ENCODE measurements around the gene MEF2D. TPM values are rescaled to one million over a fixed set of nuclear protein-coding genes. Genes with fewer than 3 reads are reported as not detected.

MEF2D gene
- total RNA-seq, 2 experiments from 2014 or later, result 155 to 162 TPM

DNA sequence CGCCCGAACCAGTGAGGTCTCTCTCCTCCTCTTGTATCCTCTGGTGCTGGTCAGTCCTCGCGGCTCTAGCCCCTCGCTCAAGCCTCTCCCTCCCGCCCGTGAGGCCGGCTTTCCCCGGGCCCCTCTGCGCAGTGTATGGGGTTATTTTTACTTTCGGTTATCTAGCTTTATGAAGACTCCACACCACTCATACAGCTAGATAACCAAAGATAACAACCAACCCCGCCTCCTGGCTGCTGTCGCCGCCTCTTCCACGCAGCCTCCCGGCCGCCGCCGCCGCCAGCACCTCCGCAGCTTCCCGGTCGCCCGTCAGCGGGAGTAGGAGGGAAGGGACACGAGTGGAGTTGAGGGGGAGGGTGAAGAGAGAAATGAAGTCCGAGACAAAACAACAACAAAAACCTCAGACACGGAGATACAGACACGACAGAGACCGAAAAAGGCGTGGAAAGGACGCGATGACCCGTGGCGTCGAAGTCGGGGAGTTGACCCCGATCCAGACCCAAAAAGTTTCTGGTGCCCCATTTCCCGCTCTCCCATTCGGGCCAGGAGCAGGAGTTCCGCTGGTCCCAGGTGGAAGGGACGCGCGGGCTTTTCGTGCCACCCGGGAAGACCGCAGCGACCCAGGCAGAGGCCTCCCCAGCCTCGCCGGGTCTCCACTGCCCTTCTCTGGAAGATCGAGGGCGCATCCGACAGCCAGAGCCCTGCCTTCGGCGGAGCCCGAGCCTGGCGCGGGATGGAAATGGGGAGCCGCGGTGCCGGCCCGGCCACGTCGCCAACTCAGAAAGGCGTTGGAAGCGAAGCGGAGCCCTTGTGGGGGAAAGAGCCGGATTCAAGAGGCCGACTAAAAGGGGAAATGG, 80.1 kb downstream of the MEF2D start:
- H3K9me3 ChIP-seq (ENCODE audit: control insufficient read depth in 1 of 2, insufficient read depth in 1 of 2, low read length in 2 of 2), result peaks cover 0 to 18% of the 10 kb centered on the region in 2 experiments
- ChIA-PET CTCF (interaction anchor here (2.2 to 3.3 kb wide), 2 partner anchors 25 to 35 kb away, joined by 12 to 13 read pairs; no protein-coding TSS in a partner anchor), POLR2A (interaction anchor here (1.0 to 2.0 kb wide), 4 partner anchors 9 to 25 kb away, joined by 3 to 5 read pairs (median 4); no protein-coding TSS in a partner anchor)
- ATAC-seq (ENCODE audit: poor library complexity) (peak; percentile 79), DNase-seq (peak in 11 of 14 experiments; percentile 16 to 76 (median 38))
- Mint-ChIP-seq H3K4me3 (peak overlapping the region; percentile 91), H3K4me1 (ENCODE audit: low read depth) (peaks cover 26% of the 10 kb centered on the region), H3K9me3 (no peaks in the 10 kb centered on the region), H3K27ac (peak overlapping the region; percentile 5), H3K36me3 (ENCODE audit: low read depth) (no peaks in the 10 kb centered on the region), H3K27me3 (peaks cover 94% of the 10 kb centered on the region)
- no peak for TF ChIP-seq CTCF (IDR thresholded peaks at IDR 0.05)
- peaks cover 30% of the 10 kb centered on the region for H3K4me1 ChIP-seq (ENCODE audit: insufficient read depth, low read length)
- H3K4me3 ChIP-seq (ENCODE audit: low read length), result peak overlapping the region; percentile 65
- H3K27ac ChIP-seq (ENCODE audit: low read depth in 1 of 2, low read length in 2 of 2), result no peak overlapping the region
- intact Hi-C loops (cut with DNase I, micrococcal nuclease), result loop anchor here in 1 of 2 experiments (2.0 kb wide), 1 partner anchor 14 kb away; no protein-coding TSS in a partner anchor
- H3K27me3 ChIP-seq (ENCODE audit: control insufficient read depth in 1 of 2, insufficient read depth in 2 of 2, low read length in 2 of 2), result peaks cover 50 to 72% of the 10 kb centered on the region in 2 experiments
- no peaks in the 10 kb centered on the region for H3K36me3 ChIP-seq (ENCODE audit: insufficient read depth, low read length)

DNA sequence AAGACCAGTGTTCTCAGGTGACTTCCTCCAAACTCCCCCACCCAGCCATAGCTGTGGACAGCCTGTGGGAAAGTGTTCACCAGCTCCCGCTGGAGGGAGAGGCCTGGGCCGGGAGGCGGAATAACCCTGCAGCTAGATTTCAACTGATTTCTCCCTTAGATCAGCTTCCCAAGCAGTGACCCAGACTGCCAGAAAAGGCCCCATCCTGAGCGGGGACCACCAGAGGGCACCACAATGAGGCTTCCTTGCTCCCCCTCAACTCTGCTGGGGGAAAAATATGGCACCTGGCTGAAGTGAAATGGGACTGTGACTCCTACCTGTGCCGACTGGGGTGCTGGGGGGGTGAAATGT, 80.7 kb downstream of the MEF2D start:
- ATAC-seq (ENCODE audit: poor library complexity), result peak; percentile 33
- POLR2A ChIA-PET, result interaction anchor here (1.0 to 2.0 kb wide), 5 partner anchors 10 to 26 kb away, joined by 3 to 5 read pairs (median 4); no protein-coding TSS in a partner anchor

More for the DNA sequence above, 80.7 kb downstream of the MEF2D start:
- intact Hi-C loops (cut with DNase I, micrococcal nuclease), result loop anchor here in 1 of 2 experiments (2.0 kb wide), 1 partner anchor 15 kb away; no protein-coding TSS in a partner anchor
- H3K4me1 ChIP-seq (ENCODE audit: insufficient read depth, low read length), result peaks cover 30% of the 10 kb centered on the region
- H3K4me1 Mint-ChIP-seq (ENCODE audit: low read depth), result peaks cover 26% of the 10 kb centered on the region
- CTCF ChIA-PET, result interaction anchor here (1.3 to 3.3 kb wide), 3 partner anchors 26 to 37 kb away, joined by 4 to 13 read pairs (median 12); no protein-coding TSS in a partner anchor
- H3K4me3 Mint-ChIP-seq, result peak overlapping the region; percentile 91
- DNase-seq, result peak in 5 of 14 experiments; percentile 10 to 61 (median 42)
- no peak overlapping the region for H3K27ac Mint-ChIP-seq
- peaks cover 0 to 18% of the 10 kb centered on the region in 2 experiments for H3K9me3 ChIP-seq (ENCODE audit: control insufficient read depth in 1 of 2, insufficient read depth in 1 of 2, low read length in 2 of 2)
- no peaks in the 10 kb centered on the region for H3K36me3 Mint-ChIP-seq (ENCODE audit: low read depth)
- H3K27ac ChIP-seq (ENCODE audit: low read depth in 1 of 2, low read length in 2 of 2), result no peak overlapping the region
- no peaks in the 10 kb centered on the region for H3K36me3 ChIP-seq (ENCODE audit: insufficient read depth, low read length)
- peaks cover 49 to 73% of the 10 kb centered on the region in 2 experiments for H3K27me3 ChIP-seq (ENCODE audit: control insufficient read depth in 1 of 2, insufficient read depth in 2 of 2, low read length in 2 of 2)
- peak overlapping the region; percentile 65 for H3K4me3 ChIP-seq (ENCODE audit: low read length)
- peaks cover 94% of the 10 kb centered on the region for H3K27me3 Mint-ChIP-seq
- peak; percentile 31 for TF ChIP-seq CTCF (IDR thresholded peaks at IDR 0.05)
- no peaks in the 10 kb centered on the region for H3K9me3 Mint-ChIP-seq

Data from CD4-positive, alpha-beta T cell (primary cell).